ENCODE results near the gene TDRD7. TPM values are rescaled to one million over a fixed set of nuclear protein-coding genes. Genes with fewer than 3 reads are reported as not detected.

TDRD7 gene
- total and polyA plus RNA-seq, 3 donors from 2014 or later = 31.2 to 85.8 (median 32.2) TPM

GRCh38 chr9:97511655-97512427 lies 99.9 kb downstream of the TDRD7 start:
- 82 to 92% methylated on average over 6 of the region's 6 CpGs for WGBS, 2 donors
- TF ChIP-seq CTCF (IDR thresholded peaks at IDR 0.05) (no peak), POLR2A (IDR thresholded peaks at IDR 0.05) (no peak)
- no peaks in the 10 kb centered on the region for H3K4me1 ChIP-seq

GRCh38 chr9:97512966-97513560 lies 101.2 kb downstream of the TDRD7 start:
- Histone ChIP-seq H3K36me3 (ENCODE audit: low read depth, missing control alignments) (no peaks in the 10 kb centered on the region), H3K9me3 (no peaks in the 10 kb centered on the region), H3K27ac (no peak overlapping the region), H3K27me3 (no peaks in the 10 kb centered on the region), H3K4me3 (no peak overlapping the region), H3K4me1 (no peaks in the 10 kb centered on the region)
- no peak for TF ChIP-seq POLR2A (IDR thresholded peaks at IDR 0.05)
- no peak for TF ChIP-seq CTCF (IDR thresholded peaks at IDR 0.05)
- WGBS, 2 donors = 81 to 91% methylated on average over 7 to 8 of the region's 8 CpGs
- intact Hi-C loops (cut with DNase I; ENCODE audit: low total_unique reads) = no loop called here
- no peak for DNase-seq

More at GRCh38 chr9:97511655-97512427, 99.9 kb downstream of the TDRD7 start:
- DNase-seq = no peak
- H3K4me3 ChIP-seq = no peak overlapping the region
- no peak overlapping the region for H3K27ac ChIP-seq
- H3K27me3 ChIP-seq = no peaks in the 10 kb centered on the region
- H3K36me3 ChIP-seq (ENCODE audit: low read depth, missing control alignments) = no peaks in the 10 kb centered on the region
- intact Hi-C loops (cut with DNase I; ENCODE audit: low total_unique reads) = no loop called here
- no peaks in the 10 kb centered on the region for H3K9me3 ChIP-seq

GRCh38 chr9:97514531-97514930 lies 102.6 kb downstream of the TDRD7 start:
- DNase-seq = no peak

GRCh38 chr9:97515662-97516061 lies 103.8 kb downstream of the TDRD7 start:
- no peaks in the 10 kb centered on the region for H3K27me3 ChIP-seq
- H3K9me3 ChIP-seq = no peaks in the 10 kb centered on the region
- intact Hi-C loops (cut with DNase I; ENCODE audit: low total_unique reads) = no loop called here
- no peak for TF ChIP-seq CTCF (IDR thresholded peaks at IDR 0.05)
- TF ChIP-seq POLR2A (IDR thresholded peaks at IDR 0.05) = no peak
- no peak overlapping the region for H3K27ac ChIP-seq
- DNase-seq = no peak
- no peaks in the 10 kb centered on the region for H3K36me3 ChIP-seq (ENCODE audit: low read depth, missing control alignments)
- WGBS, 2 donors = 74 to 81% methylated on average over 6 of the region's 6 CpGs
- H3K4me3 ChIP-seq = no peak overlapping the region
- no peaks in the 10 kb centered on the region for H3K4me1 ChIP-seq

More at GRCh38 chr9:97514531-97514930, 102.6 kb downstream of the TDRD7 start:
- H3K4me1 ChIP-seq = no peaks in the 10 kb centered on the region
- no peak overlapping the region for H3K27ac ChIP-seq
- H3K36me3 ChIP-seq (ENCODE audit: low read depth, missing control alignments) = no peaks in the 10 kb centered on the region
- H3K9me3 ChIP-seq = no peaks in the 10 kb centered on the region
- no peaks in the 10 kb centered on the region for H3K27me3 ChIP-seq
- TF ChIP-seq CTCF (IDR thresholded peaks at IDR 0.05) (no peak), POLR2A (IDR thresholded peaks at IDR 0.05) (no peak)
- 89% methylated on average over 9 of the region's 9 CpGs for WGBS, 2 donors
- intact Hi-C loops (cut with DNase I; ENCODE audit: low total_unique reads) = no loop called here
- H3K4me3 ChIP-seq = no peak overlapping the region
